ENCODE data around the gene SGMS2.

DNA sequence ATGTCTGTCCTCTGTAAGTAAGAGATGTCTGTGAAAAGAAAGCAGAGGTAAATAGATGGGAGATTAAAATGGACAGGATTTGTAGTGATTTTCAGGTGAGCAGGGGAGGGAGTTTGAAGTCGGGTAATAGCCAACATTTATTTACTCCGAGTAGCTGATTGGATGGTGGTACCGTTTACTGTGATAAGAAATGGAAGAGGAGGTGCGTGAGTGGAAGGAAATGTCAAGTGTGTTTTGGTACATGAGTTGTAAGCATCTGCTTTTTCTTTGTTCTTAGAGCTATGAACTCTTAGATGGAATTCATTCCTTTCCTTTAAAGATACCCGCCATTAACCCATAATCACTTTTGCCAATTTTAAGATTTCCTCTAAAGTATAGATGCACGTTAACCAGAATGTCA is 45.5 kb downstream of the SGMS2 start:
- no peak for TF ChIP-seq POLR2A (IDR thresholded peaks at IDR 0.05)
- TF ChIP-seq, protein P1, sequence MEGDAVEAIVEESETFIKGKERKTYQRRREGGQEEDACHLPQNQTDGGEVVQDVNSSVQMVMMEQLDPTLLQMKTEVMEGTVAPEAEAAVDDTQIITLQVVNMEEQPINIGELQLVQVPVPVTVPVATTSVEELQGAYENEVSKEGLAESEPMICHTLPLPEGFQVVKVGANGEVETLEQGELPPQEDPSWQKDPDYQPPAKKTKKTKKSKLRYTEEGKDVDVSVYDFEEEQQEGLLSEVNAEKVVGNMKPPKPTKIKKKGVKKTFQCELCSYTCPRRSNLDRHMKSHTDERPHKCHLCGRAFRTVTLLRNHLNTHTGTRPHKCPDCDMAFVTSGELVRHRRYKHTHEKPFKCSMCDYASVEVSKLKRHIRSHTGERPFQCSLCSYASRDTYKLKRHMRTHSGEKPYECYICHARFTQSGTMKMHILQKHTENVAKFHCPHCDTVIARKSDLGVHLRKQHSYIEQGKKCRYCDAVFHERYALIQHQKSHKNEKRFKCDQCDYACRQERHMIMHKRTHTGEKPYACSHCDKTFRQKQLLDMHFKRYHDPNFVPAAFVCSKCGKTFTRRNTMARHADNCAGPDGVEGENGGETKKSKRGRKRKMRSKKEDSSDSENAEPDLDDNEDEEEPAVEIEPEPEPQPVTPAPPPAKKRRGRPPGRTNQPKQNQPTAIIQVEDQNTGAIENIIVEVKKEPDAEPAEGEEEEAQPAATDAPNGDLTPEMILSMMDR (IDR thresholded peaks at IDR 0.05), result no peak
